Spleen (tissue), 7 donors: ENCODE measurements around the gene BANF2.

ENCODE experiments used
- POLR2A ChIP-seq, 3 donors: fragments of 450-650 bp; IDR thresholded peaks; one replicate each; pipeline ENCODE4 v1.5.1; 2017; ENCODE audit warnings: antibody characterized with exemption in 3 of 3, mild to moderate bottlenecking in 1 of 3
- POLR2AphosphoS5 ChIP-seq, 3 donors: sonication (generic); formaldehyde crosslinking; IDR thresholded peaks; one replicate each; pipeline ENCODE4 v1.5.1; 2017; ENCODE audit warnings: antibody characterized with exemption in 3 of 3
- TF ChIP-seq, protein P1 (sequence below), 11 experiments: fragments of 200-600 bp in 7 of 11; fragments of 450-650 bp in 4 of 11; sonication (generic) in 4 of 11; IDR thresholded peaks in 8 of 11; conservative IDR thresholded peaks in 3 of 11; 1 replicate in 7 of 11; 2 replicates in 4 of 11; pipeline versions ENCODE4 v1.4.0 to v1.8.0; 2016 to 2021; ENCODE audit warnings: antibody characterized with exemption in 11 of 11, inconsistent platforms in 4 of 11, mild to moderate bottlenecking in 1 of 11
- donor health status: DM: no; HTN: no; CAD: no; lungs with moderate emphysema.
- donor health status: DM: no; HTN: no; CAD: no.
- donor health status: DM: no; HTN: no; CAD: no.

DNA sequence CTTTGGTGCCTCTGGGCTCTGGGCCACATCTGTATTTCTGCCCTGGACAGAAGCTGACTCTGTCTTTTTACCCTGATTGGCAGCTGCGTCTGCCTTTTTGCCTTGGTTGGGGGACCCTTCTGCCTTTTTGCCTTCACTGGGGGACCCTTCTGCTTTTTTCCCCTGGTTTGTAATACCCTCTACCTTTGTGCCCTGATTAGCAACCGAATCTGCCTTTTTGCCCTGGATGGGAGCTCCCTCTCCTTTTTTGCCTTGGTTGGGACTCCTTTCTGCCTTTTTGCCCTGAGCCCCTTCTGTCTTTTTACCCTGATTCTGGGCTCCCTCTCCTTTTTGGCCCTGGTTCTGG lies 41.1 kb upstream of the BANF2 start:
- TF ChIP-seq, protein P1, sequence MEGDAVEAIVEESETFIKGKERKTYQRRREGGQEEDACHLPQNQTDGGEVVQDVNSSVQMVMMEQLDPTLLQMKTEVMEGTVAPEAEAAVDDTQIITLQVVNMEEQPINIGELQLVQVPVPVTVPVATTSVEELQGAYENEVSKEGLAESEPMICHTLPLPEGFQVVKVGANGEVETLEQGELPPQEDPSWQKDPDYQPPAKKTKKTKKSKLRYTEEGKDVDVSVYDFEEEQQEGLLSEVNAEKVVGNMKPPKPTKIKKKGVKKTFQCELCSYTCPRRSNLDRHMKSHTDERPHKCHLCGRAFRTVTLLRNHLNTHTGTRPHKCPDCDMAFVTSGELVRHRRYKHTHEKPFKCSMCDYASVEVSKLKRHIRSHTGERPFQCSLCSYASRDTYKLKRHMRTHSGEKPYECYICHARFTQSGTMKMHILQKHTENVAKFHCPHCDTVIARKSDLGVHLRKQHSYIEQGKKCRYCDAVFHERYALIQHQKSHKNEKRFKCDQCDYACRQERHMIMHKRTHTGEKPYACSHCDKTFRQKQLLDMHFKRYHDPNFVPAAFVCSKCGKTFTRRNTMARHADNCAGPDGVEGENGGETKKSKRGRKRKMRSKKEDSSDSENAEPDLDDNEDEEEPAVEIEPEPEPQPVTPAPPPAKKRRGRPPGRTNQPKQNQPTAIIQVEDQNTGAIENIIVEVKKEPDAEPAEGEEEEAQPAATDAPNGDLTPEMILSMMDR (IDR thresholded peaks at IDR 0.05 in 8 of 11, conservative IDR thresholded peaks at IDR 0.05 in 3 of 11): no peak
- no peak for TF ChIP-seq POLR2A (IDR thresholded peaks at IDR 0.05)
- TF ChIP-seq POLR2AphosphoS5 (IDR thresholded peaks at IDR 0.05): no peak
